Heart left ventricle (tissue), 16 donors: ENCODE results near the gene KCNH6. TPM values are rescaled to one million over a fixed set of nuclear protein-coding genes. Genes with fewer than 3 reads are reported as not detected.

Source experiments
- ATAC-seq, 4 donors: fragments of 200-7000 bp; cut with Tn5 transposase; one replicate each; pipeline ENCODE4 v1.9.1; 2020 to 2022; ENCODE audit warnings: moderate library complexity in 4 of 4, mild to moderate bottlenecking in 3 of 4, moderate number of reproducible peaks in 1 of 4
- DNase-seq, 5 donors: peaks; one replicate each; pipeline ENCODE4 v3.0.0-alpha.2; 2020
- H3K27ac ChIP-seq, 12 donors: fragments of 200-600 bp; sonication (generic) in 4 of 12; one replicate each; pipeline versions ENCODE4 v1.5.0 to v1.8.0; 2016 to 2022; ENCODE audit warnings: mild to moderate bottlenecking in 2 of 12
- H3K27me3 ChIP-seq, 9 donors: fragments of 200-600 bp; sonication (generic) in 2 of 9; one replicate each; pipeline versions ENCODE4 v1.5.1 to v1.8.0; 2016 to 2022; ENCODE audit warnings: mild to moderate bottlenecking in 3 of 9
- H3K36me3 ChIP-seq, 9 donors: fragments of 200-600 bp; sonication (generic) in 2 of 9; one replicate each; pipeline versions ENCODE4 v1.5.0 to v1.8.0; 2018 to 2022; ENCODE audit warnings: mild to moderate bottlenecking in 2 of 9
- H3K4me1 ChIP-seq, 12 donors: fragments of 200-600 bp; sonication (generic) in 4 of 12; one replicate each; pipeline versions ENCODE4 v1.5.0 to v1.8.0; 2016 to 2022; ENCODE audit warnings: mild to moderate bottlenecking in 3 of 12
- H3K4me3 ChIP-seq, 12 donors: fragments of 200-600 bp; sonication (generic) in 4 of 12; one replicate each; pipeline versions ENCODE4 v1.5.0 to v1.8.0; 2017 to 2022; ENCODE audit warnings: mild to moderate bottlenecking in 9 of 12, moderate library complexity in 4 of 12
- H3K9me3 ChIP-seq, 12 donors: fragments of 200-600 bp; sonication (generic) in 4 of 12; one replicate each; pipeline versions ENCODE4 v1.5.0 to v1.8.0; 2016 to 2022; ENCODE audit warnings: mild to moderate bottlenecking in 1 of 12
- POLR2A ChIP-seq, 2 donors: fragments of 450-650 bp; IDR thresholded peaks; one replicate each; pipeline ENCODE4 v1.6.1; 2017; ENCODE audit warnings: antibody characterized with exemption in 2 of 2, mild to moderate bottlenecking in 2 of 2, moderate library complexity in 2 of 2
- WGBS, 4 donors: extraction: QIAGEN DNeasy Blood & Tissue Kit in 2 of 4; methylation state at CpG; one replicate each; pipeline versions ENCODE4 v1.1.5 to v1.1.7; 2013 to 2018; 5-methylcytosine and 5-hydroxymethylcytosine counted together
- intact Hi-C, 10 donors: fragments of 100-400 bp; cut with DNase I; formaldehyde crosslinking; loops; one replicate each; pipeline versions ENCODE4 v1.11.1 to v1.14.2; 2022
- polyA plus RNA-seq, 2 donors: library from polyadenylated mRNA; stranded (reverse); fragments of 200-250 nt; gene quantifications; one replicate each; pipeline ENCODE4 v1.2.3, GENCODE V29; 2013
- total RNA-seq, 9 donors: library from RNA; depleted of rRNA in 2 of 9; stranded (reverse); fragments of >200 nt in 2 of 9; fragmentation: NEBNext Ultra II Directional in 3 of 9; extraction: Animal tissue kit (Norgen Biotek cat#: 25700) in 3 of 9; gene quantifications; one replicate each; pipeline versions ENCODE4 v1.1.0 to v1.2.4, GENCODE V29; 2016 to 2023
- TF ChIP-seq, protein P1 (sequence below), 12 donors: fragments of 200-600 bp; sonication (generic) in 4 of 12; IDR thresholded peaks; one replicate each; pipeline versions ENCODE4 v1.5.0 to v1.8.0; 2018 to 2022; ENCODE audit warnings: antibody characterized with exemption in 12 of 12, mild to moderate bottlenecking in 5 of 12
- donor health status: ischemic (EF 13 %, LVEDD 7.1; RV severe dilation, severe dysfunction).
- donor health status: healthy with polysubstance abuse.
- donor health status: DM: no; HTN: yes; CAD: no.
- donor health status: DM: no; HTN: no; CAD: no.
- donor health status: ischemic (EF 25% LVEDD 6.9; RV normal size, moderate dysfunction).
- donor health status: ischemic (EF 25% LVEDD 5.7; RV mildly dilated, moderate dysfunction).
- donor health status: healthy.
- donor health status: DM: yes; HTN: yes; CAD: no.
- donor health status: ischemic (EF 35%, LVEDD 5.7; RV mildly dilated, moderate dysfunction).
- donor health status: nonischemic (EF 11% LVEDD 7.7; RV severe dilation, severe dysfunction).
- donor health status: DM: yes; HTN: yes; CAD: no.
- donor health status: PGD.
- donor health status: ischemic (EF 29% LVEDD 5.4; RV normal size, mild dysfunction).
- donor health status: nonischemic (EF 23%, LVEDD 6.1; RV moderate dilation, normal function).

The KCNH6 gene
- total and polyA plus RNA-seq, 11 donors, result 0.01 TPM; not detected in 10

DNA sequence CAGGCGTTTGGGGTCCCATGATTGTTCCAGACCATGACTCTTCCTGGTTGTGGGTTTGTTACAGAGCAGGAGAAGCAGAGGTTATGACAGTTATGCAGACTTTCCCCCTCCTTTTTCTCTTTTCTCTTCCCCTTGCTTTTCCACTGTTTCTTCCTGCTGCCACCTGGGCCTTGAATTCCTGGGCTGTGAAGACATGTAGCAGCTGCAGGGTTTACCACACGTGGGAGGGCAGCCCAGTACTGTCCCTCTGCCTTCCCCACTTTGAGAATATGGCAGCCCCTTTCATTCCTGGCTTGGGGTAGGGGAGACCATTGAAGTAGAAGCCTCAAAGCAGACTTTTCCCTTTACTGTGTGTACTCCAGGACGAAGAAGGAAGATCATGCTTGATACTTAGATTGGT lies 69.6 kb downstream of the KCNH6 start:
- H3K27me3 ChIP-seq, result no peaks in the 10 kb centered on the region
- TF ChIP-seq, protein P1, sequence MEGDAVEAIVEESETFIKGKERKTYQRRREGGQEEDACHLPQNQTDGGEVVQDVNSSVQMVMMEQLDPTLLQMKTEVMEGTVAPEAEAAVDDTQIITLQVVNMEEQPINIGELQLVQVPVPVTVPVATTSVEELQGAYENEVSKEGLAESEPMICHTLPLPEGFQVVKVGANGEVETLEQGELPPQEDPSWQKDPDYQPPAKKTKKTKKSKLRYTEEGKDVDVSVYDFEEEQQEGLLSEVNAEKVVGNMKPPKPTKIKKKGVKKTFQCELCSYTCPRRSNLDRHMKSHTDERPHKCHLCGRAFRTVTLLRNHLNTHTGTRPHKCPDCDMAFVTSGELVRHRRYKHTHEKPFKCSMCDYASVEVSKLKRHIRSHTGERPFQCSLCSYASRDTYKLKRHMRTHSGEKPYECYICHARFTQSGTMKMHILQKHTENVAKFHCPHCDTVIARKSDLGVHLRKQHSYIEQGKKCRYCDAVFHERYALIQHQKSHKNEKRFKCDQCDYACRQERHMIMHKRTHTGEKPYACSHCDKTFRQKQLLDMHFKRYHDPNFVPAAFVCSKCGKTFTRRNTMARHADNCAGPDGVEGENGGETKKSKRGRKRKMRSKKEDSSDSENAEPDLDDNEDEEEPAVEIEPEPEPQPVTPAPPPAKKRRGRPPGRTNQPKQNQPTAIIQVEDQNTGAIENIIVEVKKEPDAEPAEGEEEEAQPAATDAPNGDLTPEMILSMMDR (IDR thresholded peaks at IDR 0.05), result no peak
- TF ChIP-seq POLR2A (IDR thresholded peaks at IDR 0.05), result no peak
- H3K4me3 ChIP-seq, result no peak overlapping the region
- DNase-seq (no peak), ATAC-seq (no peak)
- H3K27ac ChIP-seq, result no peak overlapping the region
- peaks cover 0 to 67% (median 55%) of the 10 kb centered on the region in 9 donors for H3K36me3 ChIP-seq
- 82 to 89% (median 87%) methylated on average over 3 of the region's 3 CpGs for WGBS, 4 donors
- no peaks in the 10 kb centered on the region for H3K9me3 ChIP-seq
- H3K4me1 ChIP-seq, result no peaks in the 10 kb centered on the region
- intact Hi-C loops, result no loop called here

DNA sequence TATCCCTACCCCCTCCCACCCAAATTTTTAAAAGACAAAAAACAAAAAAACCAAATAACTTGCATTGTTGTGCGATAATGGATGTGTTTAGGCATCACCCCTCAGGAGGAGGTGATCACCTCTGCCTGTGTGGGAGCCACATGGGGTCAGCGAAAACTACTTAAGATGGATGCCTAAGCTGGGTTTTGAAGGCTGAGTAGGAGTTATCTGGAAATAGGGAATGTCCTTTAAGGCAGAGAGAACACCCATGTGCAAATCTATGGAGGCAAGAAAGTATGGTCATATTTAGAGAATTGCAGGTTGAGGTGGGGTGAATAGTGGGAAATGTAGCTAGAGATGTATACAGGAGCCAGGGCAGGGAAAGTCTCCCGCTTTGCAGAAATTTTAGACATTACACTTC lies 72.0 kb downstream of the KCNH6 start:
- DNase-seq (no peak), ATAC-seq (no peak)
- Histone ChIP-seq H3K4me3 (no peak overlapping the region), H3K4me1 (peaks cover 0 to 5% (median 2%) of the 10 kb centered on the region in 12 donors), H3K27me3 (no peaks in the 10 kb centered on the region), H3K36me3 (peaks cover 0 to 43% (median 33%) of the 10 kb centered on the region in 9 donors), H3K9me3 (no peaks in the 10 kb centered on the region), H3K27ac (no peak overlapping the region)
- intact Hi-C loops, result loop anchor here in 1 of 10 donors (5.0 kb wide), 1 partner anchor 43 kb away; the partner anchor contains the start of gene DCAF7
- TF ChIP-seq POLR2A (IDR thresholded peaks at IDR 0.05), result no peak
- TF ChIP-seq, protein P1 (IDR thresholded peaks at IDR 0.05), result no peak
- 97 to 99% (median 98%) methylated on average over 3 of the region's 3 CpGs for WGBS, 4 donors

Other genes starting within 250 kb of the KCNH6 start
- 10 to 100 TPM in 2 of 9 donors, 1 to 10 TPM in 7; 4.8 to 19.2 (median 8.6) TPM for gene CYB561, start 77.1 kb upstream of the KCNH6 start, total RNA-seq
- gene CYB561, start 77.1 kb upstream of the KCNH6 start, polyA plus RNA-seq, result 10 to 100 TPM in 1 of 2 donors, 1 to 10 TPM in 1; 5.0 to 18.1 TPM
- gene ACE, start 46.3 kb upstream of the KCNH6 start, total RNA-seq, result 10 to 100 TPM in 5 of 9 donors, 1 to 10 TPM in 4; 1.6 to 42.3 (median 10.7) TPM
- gene ACE, start 46.3 kb upstream of the KCNH6 start, polyA plus RNA-seq, result 1 to 10 TPM; 4.0 to 5.6 TPM
- 10 to 100 TPM; 30.2 to 61.8 (median 47.8) TPM for gene DCAF7, start 27.1 kb downstream of the KCNH6 start, total RNA-seq
- 10 to 100 TPM in 1 of 2 donors, 1 to 10 TPM in 1; 9.9 to 31.3 TPM for gene DCAF7, start 27.1 kb downstream of the KCNH6 start, polyA plus RNA-seq
- 10 to 100 TPM; 23.0 to 48.0 (median 40.6) TPM for gene TACO1, start 77.5 kb downstream of the KCNH6 start, total RNA-seq
- 10 to 100 TPM; 52.7 to 54.9 TPM for gene TACO1, start 77.5 kb downstream of the KCNH6 start, polyA plus RNA-seq
- 100 to 1,000 TPM in 1 of 9 donors, 10 to 100 TPM in 8; 31.0 to 102 (median 58.0) TPM for gene MAP3K3, start 99.1 kb downstream of the KCNH6 start, total RNA-seq
- gene MAP3K3, start 99.1 kb downstream of the KCNH6 start, polyA plus RNA-seq, result 10 to 100 TPM; 20.5 to 70.9 TPM
- gene LIMD2, start 176.8 kb downstream of the KCNH6 start, total RNA-seq, result 10 to 100 TPM in 2 of 9 donors, 1 to 10 TPM in 7; 1.9 to 48.0 (median 3.4) TPM
- gene LIMD2, start 176.8 kb downstream of the KCNH6 start, polyA plus RNA-seq, result 1 to 10 TPM; 4.0 to 5.4 TPM
- gene STRADA, start 218.4 kb downstream of the KCNH6 start, total RNA-seq, result 10 to 100 TPM; 10.2 to 26.1 (median 15.3) TPM
- 10 to 100 TPM; 15.9 to 18.3 TPM for gene STRADA, start 218.4 kb downstream of the KCNH6 start, polyA plus RNA-seq